Panc1 (cell line): ENCODE results near the gene DGAT2. TPM values are rescaled to one million over a fixed set of nuclear protein-coding genes. Genes with fewer than 3 reads are reported as not detected.
A peak's percentile ranks its signal among the peaks of the same experiment; 100 is the strongest.

ENCODE experiments used
- ATAC-seq: fragments of 200-7000 bp; cut with Tn5 transposase; 2 replicates; pipeline ENCODE4 v1.9.1; 2020; ENCODE audit warnings: mild to moderate bottlenecking, moderate library complexity
- BruUV-seq: library from RNA; stranded (reverse); fragments of 400-500 nt; replicated peaks from 2 replicates; lab custom pipeline; 2021; lab: Mats Ljungman, UMichigan
- CTCF ChIA-PET: fragments of 300-600 bp; sonication (Branson Sonifier 250); formaldehyde crosslinking; loops from one replicate; lab custom pipeline; 2022; ENCODE audit warnings: antibody characterized with exemption; lab: Charles Lee
- POLR2A ChIA-PET: fragments of 300-600 bp; sonication (Branson Sonifier 250); formaldehyde crosslinking; loops from one replicate; lab custom pipeline; 2022; ENCODE audit warnings: antibody characterized with exemption; lab: Charles Lee
- DNase-seq: peaks from one replicate; pipeline ENCODE4 v3.0.0-alpha.2; 2010; ENCODE audit warnings: low read depth, low spot score
- H3K27ac ChIP-seq: 2 replicates; pipeline ENCODE4 v1.5.1; 2011; ENCODE audit warnings: mild to moderate bottlenecking, low read length, inconsistent platforms
- H3K27me3 ChIP-seq: fragments of 200-500 bp; sonication (Bioruptor generic); 2 replicates; pipeline ENCODE4 v1.6.0; 2014; ENCODE audit warnings: low read length, inconsistent platforms; ENCODE audit not compliant: control insufficient read depth, insufficient read depth
- H3K36me3 ChIP-seq: fragments of 200-500 bp; sonication (Bioruptor generic); 2 replicates; pipeline ENCODE4 v1.5.1; 2014; ENCODE audit warnings: inconsistent platforms, mild to moderate bottlenecking, low read length, moderate library complexity; ENCODE audit not compliant: control insufficient read depth, insufficient read depth
- H3K4me1 ChIP-seq: 2 replicates; pipeline ENCODE4 v1.5.1; 2011; ENCODE audit warnings: inconsistent platforms, mild to moderate bottlenecking, low read length, moderate library complexity; ENCODE audit not compliant: control insufficient read depth, insufficient read depth
- H3K4me3 ChIP-seq, 2 experiments: 2 replicates each; pipeline ENCODE4 v1.5.1; 2011 to 2012; ENCODE audit warnings: low read depth in 2 of 2, low read length in 2 of 2, mild to moderate bottlenecking in 2 of 2, inconsistent platforms in 1 of 2, moderate library complexity in 1 of 2
- H3K9me3 ChIP-seq: fragments of 200-500 bp; sonication (Bioruptor generic); 2 replicates; pipeline ENCODE4 v1.5.1; 2014; ENCODE audit warnings: low read depth, mild to moderate bottlenecking, inconsistent platforms, low read length, moderate library complexity; ENCODE audit not compliant: control insufficient read depth, insufficient read depth
- REST ChIP-seq, 2 experiments: IDR thresholded peaks; 2 replicates each; pipeline ENCODE4 v1.6.1; 2011 to 2012; ENCODE audit warnings: low read depth in 2 of 2, control low read depth in 1 of 2, low read length in 1 of 2, mild to moderate bottlenecking in 1 of 2, moderate library complexity in 1 of 2; ENCODE audit not compliant: insufficient read depth in 1 of 2
- SIN3A ChIP-seq: IDR thresholded peaks from 2 replicates; pipeline ENCODE4 v1.6.1; 2012; ENCODE audit warnings: low read depth, mild to moderate bottlenecking, low read length, moderate library complexity, borderline replicate concordance; ENCODE audit not compliant: insufficient read depth
- TCF7L2 ChIP-seq: IDR thresholded peaks from 2 replicates; pipeline ENCODE4 v1.6.1; 2011; ENCODE audit warnings: mild to moderate bottlenecking, low read depth, low read length, inconsistent platforms
- in situ Hi-C: cut with HindIII; loops from 2 replicates; pipeline ENCODE4 v1.10.0; 2016; ENCODE audit warnings: low sequenced_read_pairs, low pct_unique_long_range_greater_than_20kb
- intact Hi-C: fragments of 100-400 bp; cut with micrococcal nuclease; formaldehyde crosslinking; loops from one replicate; pipeline ENCODE4 v1.10.0; 2022; ENCODE audit not compliant: unreplicated experiment
- total RNA-seq: library from RNA; stranded (reverse); gene quantifications from one replicate; pipeline ENCODE4 v1.2.1, GENCODE V29; 2021; ENCODE audit not compliant: unreplicated experiment

The DGAT2 gene
- total RNA-seq, 1 experiment from 2014 or later, result 19.2 TPM

GRCh38 chr11:75814677-75815344, 46.2 kb downstream of the DGAT2 start, which contains the start of gene UVRAG:
Gene UVRAG (plus strand): TSS chr11:75815210. CDS start chr11:75815408, 198 bp downstream.
- peak; percentile 98 for DNase-seq
- in situ Hi-C loops, result no loop called here
- Histone ChIP-seq H3K27me3 (no peaks in the 10 kb centered on the region), H3K36me3 (no peaks in the 10 kb centered on the region; the same call in 1 of the 2 replicates), H3K9me3 (no peaks in the 10 kb centered on the region), H3K27ac (peak within 1 kb of the TSS; percentile 83), H3K4me1 (peaks cover 23% of the 10 kb centered on the region), H3K4me3 (peak within 1 kb of the TSS; percentile 77 to 91)
- POLR2A ChIA-PET, result interaction anchor here (1.0 kb wide), 1 partner anchor 12 kb away, joined by 13 read pairs; no protein-coding TSS in a partner anchor
- peak; percentile 93; the same call in 1 of the 2 replicates for TF ChIP-seq SIN3A
- peak; percentile 52; the same call in 1 of the 2 replicates for TF ChIP-seq TCF7L2
- no peak for TF ChIP-seq REST (IDR thresholded peaks at IDR 0.05; ENCODE audit: insufficient read depth in 1 of 2, low read depth in 2 of 2, low read length in 1 of 2)
- BruUV-seq, result no TSS peak
- CTCF ChIA-PET, result no interaction called here
- intact Hi-C loops, result loop anchor here (10.0 kb wide), 1 partner anchor 500 kb away; no protein-coding TSS in a partner anchor
- peak; percentile 95 for ATAC-seq

GRCh38 chr11:75815345-75816168, 47.0 kb downstream of the DGAT2 start:
- peak overlapping the region; percentile 77 to 91 for H3K4me3 ChIP-seq
- POLR2A ChIA-PET, result interaction anchor here (0.6 kb wide), 1 partner anchor 16 kb away, joined by 4 read pairs; no protein-coding TSS in a partner anchor
- in situ Hi-C loops, result no loop called here
- peak overlapping the region; percentile 83 for H3K27ac ChIP-seq
- no peaks in the 10 kb centered on the region; the same call in 1 of the 2 replicates for H3K36me3 ChIP-seq
- DNase-seq, result no peak
- ATAC-seq, result peak; percentile 43
- TF ChIP-seq SIN3A (no peak), REST (IDR thresholded peaks at IDR 0.05; ENCODE audit: insufficient read depth in 1 of 2, low read depth in 2 of 2, low read length in 1 of 2) (no peak), TCF7L2 (no peak)
- no peaks in the 10 kb centered on the region for H3K27me3 ChIP-seq
- H3K9me3 ChIP-seq, result no peaks in the 10 kb centered on the region
- BruUV-seq, result no TSS peak
- intact Hi-C loops, result loop anchor here (10.0 kb wide), 1 partner anchor 499 kb away; no protein-coding TSS in a partner anchor
- CTCF ChIA-PET, result interaction anchor here (0.6 kb wide), 1 partner anchor 141 kb away, joined by 4 read pairs; no protein-coding TSS in a partner anchor
- peaks cover 23% of the 10 kb centered on the region for H3K4me1 ChIP-seq
